Trophoblast cell (in vitro differentiated cells and primary cell): ENCODE data around the gene UGGT2.
A peak's percentile ranks its signal among the peaks of the same experiment; 100 is the strongest.
"Not testable (repeated sequence)": the region's sequence is repeated elsewhere in the genome, so short reads cannot be mapped to it uniquely, and the experiment has no call there.

Experiments
- DNase-seq, 2 donors: peaks; one replicate each; pipeline ENCODE4 v3.0.0-alpha.2; 2016
- H2AFZ ChIP-seq: 2 replicates; pipeline ENCODE4 v1.6.1; 2013; ENCODE audit warnings: low read length, moderate library complexity, mild to moderate bottlenecking; ENCODE audit not compliant: insufficient read depth, poor library complexity
- H2AK5ac ChIP-seq: 2 replicates; pipeline ENCODE4 v1.6.1; 2013; ENCODE audit warnings: mild to moderate bottlenecking, low read length
- H2BK120ac ChIP-seq: 2 replicates; pipeline ENCODE4 v1.6.1; 2013; ENCODE audit warnings: low read length, mild to moderate bottlenecking, moderate library complexity; ENCODE audit not compliant: insufficient read depth, poor library complexity
- H2BK12ac ChIP-seq: 2 replicates; pipeline ENCODE4 v1.6.1; 2013; ENCODE audit warnings: mild to moderate bottlenecking, low read length, moderate library complexity
- H2BK5ac ChIP-seq: 2 replicates; pipeline ENCODE4 v1.6.1; 2013; ENCODE audit warnings: low read length, low read depth, moderate library complexity, mild to moderate bottlenecking; ENCODE audit not compliant: poor library complexity
- H3K14ac ChIP-seq: 2 replicates; pipeline ENCODE4 v1.6.1; 2013; ENCODE audit warnings: mild to moderate bottlenecking, low read length
- H3K18ac ChIP-seq: 2 replicates; pipeline ENCODE4 v1.6.1; 2013; ENCODE audit warnings: mild to moderate bottlenecking, low read length
- H3K23ac ChIP-seq: 2 replicates; pipeline ENCODE4 v1.6.1; 2013; ENCODE audit warnings: low read length
- H3K27ac ChIP-seq: 2 replicates; pipeline ENCODE4 v1.5.1; 2013; ENCODE audit warnings: low read depth, mild to moderate bottlenecking, inconsistent platforms, low read length, moderate library complexity
- H3K27me3 ChIP-seq: 2 replicates; pipeline ENCODE4 v1.6.1; 2013; ENCODE audit warnings: inconsistent platforms, mild to moderate bottlenecking, low read length, moderate library complexity; ENCODE audit not compliant: insufficient read depth
- H3K36me3 ChIP-seq, 2 experiments: 1 replicate in 1 of 2; 2 replicates in 1 of 2; pipeline ENCODE4 v1.6.1; 2013; ENCODE audit warnings: low read length in 2 of 2, mild to moderate bottlenecking in 2 of 2, moderate library complexity in 1 of 2; ENCODE audit not compliant: insufficient read depth in 2 of 2, control insufficient read depth in 1 of 2
- H3K4ac ChIP-seq: 2 replicates; pipeline ENCODE4 v1.6.1; 2013; ENCODE audit warnings: low read depth, mild to moderate bottlenecking, low read length, moderate library complexity
- H3K4me1 ChIP-seq, 2 experiments: 1 replicate in 1 of 2; 2 replicates in 1 of 2; pipeline ENCODE4 v1.6.1; 2013; ENCODE audit warnings: low read length in 2 of 2, mild to moderate bottlenecking in 2 of 2, moderate library complexity in 1 of 2; ENCODE audit not compliant: insufficient read depth in 2 of 2, control insufficient read depth in 1 of 2
- H3K4me2 ChIP-seq: 2 replicates; pipeline ENCODE4 v1.6.1; 2013; ENCODE audit warnings: inconsistent platforms, mild to moderate bottlenecking, low read length, moderate library complexity
- H3K4me3 ChIP-seq: 2 replicates; pipeline ENCODE4 v1.5.1; 2013; ENCODE audit warnings: mild to moderate bottlenecking, low read depth, low read length, inconsistent platforms
- H3K79me1 ChIP-seq: one replicate; pipeline ENCODE4 v1.6.1; 2013; ENCODE audit warnings: low read length
- H3K79me2 ChIP-seq: 2 replicates; pipeline ENCODE4 v1.6.1; 2013; ENCODE audit warnings: low read length, mild to moderate bottlenecking; ENCODE audit not compliant: control insufficient read depth, insufficient read depth, poor library complexity
- H3K9ac ChIP-seq: 2 replicates; pipeline ENCODE4 v1.6.1; 2013; ENCODE audit warnings: mild to moderate bottlenecking, low read length
- H3K9me3 ChIP-seq: 2 replicates; pipeline ENCODE4 v1.6.1; 2013; ENCODE audit warnings: low read depth, mild to moderate bottlenecking, control low read depth, inconsistent platforms, low read length; ENCODE audit not compliant: insufficient read depth
- H4K12ac ChIP-seq: 2 replicates; pipeline ENCODE4 v1.6.1; 2013; ENCODE audit warnings: low read depth, mild to moderate bottlenecking, low read length, moderate library complexity
- H4K8ac ChIP-seq: 2 replicates; pipeline ENCODE4 v1.6.1; 2013; ENCODE audit warnings: low read depth, mild to moderate bottlenecking, low read length, moderate library complexity
- H4K91ac ChIP-seq: one replicate; pipeline ENCODE4 v1.6.1; 2013; ENCODE audit warnings: low read depth, mild to moderate bottlenecking, low read length, moderate library complexity
- WGBS: extraction: QIAGEN DNeasy Blood & Tissue Kit; methylation state at CpG from one replicate; pipeline ENCODE4 v1.1.7; 2013; ENCODE audit warnings: missing lambda C conversion rate; ENCODE audit not compliant: insufficient read length, insufficient coverage; ENCODE audit errors: extremely low coverage; 5-methylcytosine and 5-hydroxymethylcytosine counted together

The UGGT2 gene

GRCh38 chr13:95929430-95929829 is 123.8 kb downstream of the UGGT2 start:
- H3K27ac ChIP-seq = no peak overlapping the region
- H3K9me3 ChIP-seq = peaks cover 7% of the 10 kb centered on the region
- H2BK5ac ChIP-seq = no peak overlapping the region
- H3K14ac ChIP-seq = no peak overlapping the region
- no peak overlapping the region for H3K4me3 ChIP-seq
- H3K23ac ChIP-seq = no peak overlapping the region
- H3K4me1 ChIP-seq = peaks cover 0 to 2% of the 10 kb centered on the region in 2 experiments
- H3K36me3 ChIP-seq = peaks cover 12 to 14% of the 10 kb centered on the region in 2 experiments
- no peak overlapping the region for H2BK12ac ChIP-seq
- H3K9ac ChIP-seq = no peak overlapping the region
- H3K4me2 ChIP-seq = no peak overlapping the region
- no peaks in the 10 kb centered on the region for H3K79me1 ChIP-seq
- no peak overlapping the region for H2AK5ac ChIP-seq
- no CpG with 5 or more reads among the region's 3 CpGs for WGBS
- DNase-seq = no peak
- no peak overlapping the region for H2BK120ac ChIP-seq
- no peak overlapping the region for H4K91ac ChIP-seq
- no peak overlapping the region for H4K12ac ChIP-seq
- H3K4ac ChIP-seq = no peak overlapping the region
- no peak overlapping the region for H3K18ac ChIP-seq
- no peak overlapping the region for H4K8ac ChIP-seq
- no peaks in the 10 kb centered on the region for H3K79me2 ChIP-seq
- H3K27me3 ChIP-seq = no peaks in the 10 kb centered on the region
- H2AFZ ChIP-seq = no peak overlapping the region

- H3K4ac ChIP-seq, H2BK120ac ChIP-seq, H3K18ac ChIP-seq, H4K12ac ChIP-seq, H2BK5ac ChIP-seq, H3K4me2 ChIP-seq, H3K27ac ChIP-seq, H3K4me1 ChIP-seq, H2BK12ac ChIP-seq, H2AK5ac ChIP-seq, H3K9me3 ChIP-seq, H3K14ac ChIP-seq, H3K79me2 ChIP-seq, H3K23ac ChIP-seq, H4K91ac ChIP-seq, H3K4me3 ChIP-seq, H3K79me1 ChIP-seq, H3K9ac ChIP-seq, H4K8ac ChIP-seq, H3K27me3 ChIP-seq, DNase-seq, H2AFZ ChIP-seq: not testable (repeated sequence)
- H3K36me3 ChIP-seq = peaks cover 12 to 14% of the 10 kb centered on the region in 2 experiments
- WGBS = no CpG with 5 or more reads among the region's 36 CpGs
Observed at GRCh38 chr13:95928367-95928906, 124.8 kb downstream of the UGGT2 start.

GRCh38 chr13:95926231-95926630 is 127.0 kb downstream of the UGGT2 start:
- Histone ChIP-seq H3K4me1 (peaks cover 0 to 3% of the 10 kb centered on the region in 2 experiments), H3K36me3 (peaks cover 11 to 14% of the 10 kb centered on the region in 2 experiments), H2BK5ac (no peak overlapping the region), H4K12ac (no peak overlapping the region), H3K23ac (no peak overlapping the region), H2AK5ac (no peak overlapping the region), H2BK12ac (no peak overlapping the region), H3K79me1 (no peaks in the 10 kb centered on the region), H3K9ac (no peak overlapping the region), H3K18ac (no peak overlapping the region), H3K4ac (no peak overlapping the region), H3K9me3 (peaks cover 3% of the 10 kb centered on the region), H2BK120ac (no peak overlapping the region), H4K91ac (no peak overlapping the region), H3K4me3 (no peak overlapping the region), H3K27me3 (no peaks in the 10 kb centered on the region), H3K4me2 (no peak overlapping the region), H3K27ac (no peak overlapping the region), H3K79me2 (no peaks in the 10 kb centered on the region), H4K8ac (no peak overlapping the region), H2AFZ (no peak overlapping the region), H3K14ac (no peak overlapping the region)
- DNase-seq = no peak
- WGBS = no CpG with 5 or more reads among the region's 3 CpGs

- H3K18ac ChIP-seq = no peak overlapping the region
- H2BK5ac ChIP-seq = no peak overlapping the region
- no peak overlapping the region for H2AFZ ChIP-seq
- no peaks in the 10 kb centered on the region for H3K27me3 ChIP-seq
- H3K4me3 ChIP-seq = no peak overlapping the region
- peak overlapping the region; percentile 36 for H3K4me2 ChIP-seq
- H3K79me1 ChIP-seq = no peaks in the 10 kb centered on the region
- H3K27ac ChIP-seq = no peak overlapping the region
- DNase-seq = peak; percentile 50 to 76
- H3K4ac ChIP-seq = no peak overlapping the region
- no peak overlapping the region for H3K23ac ChIP-seq
- peaks cover 3 to 11% of the 10 kb centered on the region in 2 experiments for H3K36me3 ChIP-seq
- no peak overlapping the region for H3K14ac ChIP-seq
- H4K8ac ChIP-seq = no peak overlapping the region
- H3K4me1 ChIP-seq = peaks cover 0 to 3% of the 10 kb centered on the region in 2 experiments
- H2AK5ac ChIP-seq = no peak overlapping the region
- WGBS = no CpG with 5 or more reads among the region's 5 CpGs
- H3K79me2 ChIP-seq = no peaks in the 10 kb centered on the region
- no peak overlapping the region for H2BK12ac ChIP-seq
- no peak overlapping the region for H4K91ac ChIP-seq
- no peak overlapping the region for H3K9ac ChIP-seq
- H4K12ac ChIP-seq = no peak overlapping the region
- peaks cover 3% of the 10 kb centered on the region for H3K9me3 ChIP-seq
- H2BK120ac ChIP-seq = no peak overlapping the region
Observed at GRCh38 chr13:95924389-95924994, 128.7 kb downstream of the UGGT2 start.
